K562 (cell line): Measurements from ENCODE around the gene ADARB2.

Experiments
- IFI16 ChIP-seq: fragments of 250-450 bp; sonication (Bioruptor Pico); IDR thresholded peaks from 2 replicates; pipeline ENCODE4 v2.1.2; 2022; ENCODE audit warnings: mild to moderate bottlenecking, inconsistent platforms
- NONO ChIP-seq, 2 experiments: fragments of 200-400 bp in 1 of 2; fragments of 450-650 bp in 1 of 2; formaldehyde crosslinking in 1 of 2; IDR thresholded peaks; 2 replicates each; pipeline ENCODE4 v1.6.1; 2017; ENCODE audit warnings: low read depth in 2 of 2, mild to moderate bottlenecking in 2 of 2, moderate library complexity in 2 of 2, low read length in 1 of 2
- ZBED1 ChIP-seq: IDR thresholded peaks from 2 replicates; pipeline ENCODE4 v1.6.1; 2014
- ZFP36 ChIP-seq: fragments of 150-350 bp; IDR thresholded peaks from 2 replicates; pipeline ENCODE4 v1.6.1; 2018; ENCODE audit warnings: low read length, low read depth; ENCODE audit not compliant: partially characterized antibody
- ZNF354B ChIP-seq: fragments of 250-450 bp; sonication (Bioruptor Pico); IDR thresholded peaks from 2 replicates; pipeline ENCODE4 v1.4.0; 2020

GRCh38 chr10:1420661-1421362 lies 316.5 kb downstream of the ADARB2 start:
- TF ChIP-seq NONO (IDR thresholded peaks at IDR 0.05; ENCODE audit: low read depth in 2 of 2, low read length in 1 of 2): no peak
- no peak for TF ChIP-seq ZNF354B (CRISPR knock-in tag)
- TF ChIP-seq ZFP36: no peak
- no peak for TF ChIP-seq ZBED1
- no peak for TF ChIP-seq IFI16 (CRISPR knock-in tag)
